HG02973 (cell line): ENCODE data around the gene OR2A7.
"Not testable (repeated sequence)": the region's sequence is repeated elsewhere in the genome, so short reads cannot be mapped to it uniquely, and the experiment has no call there.

Experiments used
- ATAC-seq: cut with Tn5 transposase; IDR thresholded peaks from one replicate; pipeline ENCODE4 v1.9.1; 2021; ENCODE audit warnings: moderate library complexity; ENCODE audit not compliant: unreplicated experiment

OR2A7 gene

DNA sequence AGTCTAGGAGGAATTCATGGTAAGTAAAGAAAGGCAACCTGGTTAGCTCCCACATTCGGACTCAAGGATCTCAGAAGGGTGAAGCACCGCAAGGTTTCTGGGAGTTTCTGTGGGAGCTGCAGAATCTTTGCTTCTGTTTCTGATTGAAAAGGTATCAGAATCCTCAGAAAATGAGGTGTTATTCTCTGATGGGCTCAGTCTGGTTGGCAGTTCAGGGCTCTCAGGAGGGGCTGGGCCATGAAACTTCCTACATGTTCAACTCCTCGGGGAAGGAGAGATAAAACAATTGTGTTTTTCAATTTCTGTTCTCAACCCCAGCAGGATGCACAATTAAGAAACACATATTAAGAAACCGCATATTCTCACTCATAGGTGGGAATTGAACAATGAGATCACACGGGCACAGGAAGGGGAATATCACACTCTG, 9.1 kb downstream of the OR2A7 start:
- no peak for ATAC-seq

DNA sequence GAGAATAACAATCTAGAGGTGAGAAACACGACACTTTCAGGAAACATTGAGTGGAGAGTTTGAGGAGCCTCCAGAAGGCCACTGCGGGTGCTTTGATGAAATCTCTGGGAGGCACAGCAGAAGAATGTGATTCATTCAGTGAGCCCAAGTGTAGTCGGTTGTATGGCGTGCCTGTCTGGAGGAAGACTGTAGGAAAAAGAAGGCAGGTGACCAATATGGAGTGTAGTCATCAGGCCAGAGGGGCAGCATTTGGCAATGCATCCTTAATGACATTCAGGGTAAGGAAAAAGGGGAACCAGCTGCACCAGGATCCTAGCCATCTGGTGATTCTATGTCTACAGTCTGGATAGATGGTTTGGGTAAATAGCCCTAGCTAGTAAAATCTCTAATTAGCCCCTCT, 12.3 kb downstream of the OR2A7 start:
- not testable (repeated sequence) for ATAC-seq

DNA sequence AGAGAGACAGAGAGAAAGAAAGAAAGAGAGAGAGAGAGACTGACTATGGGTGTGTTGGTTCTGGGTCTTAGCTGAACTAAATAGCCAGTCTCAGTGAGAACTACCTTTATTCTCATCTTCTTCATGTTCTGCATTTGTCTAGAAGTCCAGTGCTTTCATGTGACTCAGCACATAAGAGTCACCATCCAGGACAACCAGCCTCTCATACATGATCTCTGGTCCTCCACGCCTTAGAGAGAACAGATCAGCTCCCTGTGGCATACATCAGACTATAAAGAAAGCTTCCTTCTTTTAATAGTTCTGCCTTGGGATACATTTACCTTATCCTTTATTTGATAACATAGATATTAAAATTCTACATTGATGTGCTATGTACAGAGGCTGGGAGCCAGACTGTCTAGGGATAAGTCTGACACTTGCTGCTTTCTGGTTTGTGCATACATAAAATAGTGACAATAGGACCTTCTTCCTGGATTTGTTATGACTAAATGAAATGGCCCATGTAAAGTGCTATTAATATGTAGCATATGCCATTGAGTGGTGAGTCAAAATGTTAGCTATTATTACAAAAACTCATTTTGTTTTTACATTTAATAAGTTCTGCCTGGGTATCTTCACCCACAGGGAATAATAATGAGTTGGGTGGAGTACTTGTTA, 16.8 kb downstream of the OR2A7 start:
- not testable (repeated sequence) for ATAC-seq

DNA sequence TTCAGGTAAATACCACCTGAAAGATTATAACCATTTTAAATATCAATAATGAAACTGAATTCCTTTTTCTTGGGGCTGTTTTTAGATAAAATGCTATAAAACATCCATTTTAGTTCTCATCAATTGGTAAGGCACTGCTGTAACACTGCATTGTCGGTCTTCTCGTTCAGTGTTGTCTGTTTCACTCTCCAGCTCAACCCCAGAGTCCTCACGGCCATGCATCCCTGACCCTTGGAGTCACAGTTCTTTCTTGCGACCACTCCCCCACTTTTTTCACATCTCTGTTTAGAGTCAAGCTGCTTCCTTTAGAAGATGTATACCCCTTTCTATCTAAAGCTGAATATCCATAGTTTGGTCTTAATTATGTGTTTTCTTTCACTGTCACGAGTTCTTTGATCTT, 17.6 kb downstream of the OR2A7 start:
- not testable (repeated sequence) for ATAC-seq

DNA sequence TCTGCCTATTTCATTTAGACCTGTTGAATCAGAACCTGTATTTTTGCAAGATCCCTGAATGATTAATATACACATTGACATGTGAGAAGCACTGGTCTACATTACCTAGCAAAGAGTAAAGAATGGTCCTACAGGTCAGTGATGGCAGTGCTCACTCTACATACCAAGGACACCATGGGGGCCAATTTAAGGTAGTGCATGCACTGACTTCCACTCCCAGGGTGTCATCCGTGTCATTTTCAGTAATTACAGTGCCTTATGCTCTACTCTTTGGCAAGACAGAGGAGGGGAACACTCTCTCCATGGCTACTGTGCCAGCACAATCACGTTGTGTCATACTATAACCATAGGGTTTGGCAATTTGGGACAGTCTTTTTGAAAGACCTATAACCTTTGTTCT, 19.2 kb downstream of the OR2A7 start:
- not testable (repeated sequence) for ATAC-seq

DNA sequence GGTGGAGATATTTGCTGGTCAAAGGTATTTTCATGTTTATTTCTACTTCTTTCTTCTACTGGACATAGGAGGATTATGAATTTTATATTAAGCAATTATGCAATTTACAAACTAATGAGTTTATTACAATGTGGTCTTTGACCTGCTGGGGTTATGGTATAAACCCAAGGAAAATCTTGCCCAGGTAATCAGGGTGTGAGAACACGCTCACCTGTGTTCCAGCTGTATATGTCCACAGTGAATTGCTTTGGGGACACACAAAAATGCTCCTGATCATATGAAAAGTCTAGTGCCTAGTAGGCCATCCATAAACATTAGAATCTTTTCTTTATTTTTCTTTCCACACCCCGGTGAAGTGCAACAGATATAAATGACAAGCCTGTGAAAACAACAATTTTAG, 25.2 kb downstream of the OR2A7 start, which contains the start of gene OR2A42:
Gene OR2A42, minus strand, starts transcription at position 241 of the 400 bp plus-strand sequence. CDS start 6,762 bp downstream, outside the sequence.
- ATAC-seq = not testable (repeated sequence)

DNA sequence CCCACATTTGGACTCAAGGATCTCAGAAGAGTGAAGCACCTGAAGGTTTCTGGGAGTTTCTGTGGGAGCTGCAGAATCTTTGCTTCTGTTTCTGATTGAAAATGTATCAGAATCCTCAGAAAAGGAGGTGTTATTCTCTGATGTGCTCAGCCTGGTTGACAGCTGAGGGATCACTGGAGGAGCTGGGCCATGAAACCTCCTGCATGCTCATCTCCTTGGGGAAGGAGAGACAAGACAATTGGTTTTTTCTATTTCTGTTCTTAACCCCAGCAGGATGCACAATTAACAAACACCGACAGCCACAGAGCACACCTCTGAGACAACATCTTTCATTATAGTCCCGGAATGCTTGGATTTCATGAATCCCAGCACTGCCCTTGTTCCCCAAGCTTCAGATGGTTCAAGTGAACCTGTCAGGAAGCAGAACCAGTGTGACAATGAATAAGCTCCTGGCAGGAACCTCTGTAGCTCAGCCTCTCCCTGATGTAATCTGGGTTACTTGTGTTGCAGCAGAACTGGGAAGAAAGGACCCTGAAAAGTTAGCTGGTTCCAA, 26.0 kb downstream of the OR2A7 start:
- not testable (repeated sequence) for ATAC-seq

DNA sequence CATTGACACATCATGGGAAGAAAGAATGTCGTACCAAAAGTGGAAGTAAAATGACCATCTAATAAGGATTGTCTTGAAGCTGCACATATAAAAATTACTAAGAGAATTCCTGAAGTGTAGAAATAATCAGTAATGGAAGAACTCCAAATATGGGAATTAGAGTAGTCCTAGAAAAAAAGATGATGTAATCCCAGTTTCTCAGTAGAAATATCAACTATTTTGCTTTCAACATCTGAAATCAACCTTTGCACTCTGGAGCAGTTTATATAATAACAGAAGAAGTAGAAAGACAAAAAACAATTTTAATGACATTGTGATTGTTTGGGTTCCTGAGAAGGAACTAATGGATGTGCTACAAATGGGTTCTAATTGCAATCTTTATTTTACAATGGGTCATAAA, 31.6 kb downstream of the OR2A7 start:
- not testable (repeated sequence) for ATAC-seq

DNA sequence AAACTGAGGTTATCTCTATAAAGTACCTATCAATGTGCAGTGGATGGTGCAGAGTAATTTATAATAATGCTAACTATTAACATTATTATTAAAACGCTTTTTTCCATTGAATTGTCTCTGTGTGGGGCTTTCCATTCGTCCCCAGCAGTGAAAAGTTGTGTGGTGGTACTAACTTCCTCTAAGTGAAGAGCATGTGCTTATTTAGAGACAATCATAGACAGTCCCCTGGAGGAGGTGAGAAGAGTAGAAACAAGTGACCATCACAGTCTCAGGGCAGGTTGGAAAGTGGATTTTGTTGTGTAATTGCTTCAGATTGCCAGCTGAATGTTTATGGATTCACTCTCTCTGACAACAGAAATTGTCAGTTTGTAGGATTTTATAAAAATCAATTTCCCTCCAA, 33.6 kb downstream of the OR2A7 start:
- ATAC-seq = not testable (repeated sequence)

DNA sequence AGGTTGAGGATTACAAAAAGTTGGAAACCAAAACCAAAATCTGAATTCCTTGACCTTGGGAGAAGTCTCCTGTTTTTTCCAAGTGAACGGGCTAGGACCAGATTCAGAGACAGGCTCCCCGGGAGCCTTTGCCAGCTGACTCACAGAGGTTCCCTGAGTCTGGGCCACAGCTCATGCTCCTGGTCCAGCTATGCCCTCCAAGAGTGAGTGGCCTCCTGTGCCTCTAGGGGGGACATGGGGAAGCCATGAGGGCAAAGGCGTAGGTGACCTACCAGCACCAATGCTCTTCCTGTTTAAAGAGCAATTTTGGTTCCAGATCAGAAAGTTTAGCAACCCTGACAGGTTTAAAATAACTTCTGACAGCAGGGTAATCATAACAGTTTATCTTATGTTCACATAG, 35.8 kb downstream of the OR2A7 start:
- ATAC-seq = not testable (repeated sequence)

DNA sequence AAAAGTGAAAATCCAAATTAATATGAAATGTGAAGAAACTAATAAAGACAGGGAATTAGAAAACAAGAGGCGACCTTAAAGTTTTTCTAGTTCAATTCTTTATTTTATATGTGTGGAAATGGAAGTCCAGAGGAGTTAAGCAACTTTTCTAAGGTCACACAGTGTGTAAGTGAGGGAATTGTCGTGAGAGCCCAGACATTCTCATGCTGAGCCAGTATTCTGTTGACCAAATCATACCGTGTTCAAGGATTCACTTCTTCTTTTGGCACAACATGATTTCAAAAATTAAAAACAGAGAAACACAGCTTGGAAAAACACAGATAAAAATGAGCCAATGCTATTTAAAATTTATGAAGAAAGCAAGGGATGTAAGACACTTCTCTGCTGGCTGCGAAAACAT, 37.7 kb downstream of the OR2A7 start:
- not testable (repeated sequence) for ATAC-seq

DNA sequence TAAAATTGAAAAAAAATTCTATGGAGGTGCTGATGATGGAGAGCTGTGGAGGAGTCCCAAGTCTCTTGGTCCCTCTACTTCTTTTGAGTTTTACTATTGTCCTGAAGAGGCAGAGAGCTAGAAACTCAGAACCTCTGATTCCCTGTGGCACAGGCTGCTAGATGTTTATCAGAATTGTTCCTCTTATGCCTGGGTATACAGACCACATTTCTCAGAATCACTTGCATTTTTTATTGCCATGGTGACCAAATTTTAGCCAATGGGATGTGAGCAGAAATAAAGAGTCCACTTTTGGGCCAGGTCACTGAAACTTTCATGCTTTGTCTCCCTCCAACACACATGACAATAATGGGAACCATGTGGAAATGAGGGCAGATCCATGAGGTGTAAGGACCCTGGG, 40.9 kb downstream of the OR2A7 start:
- not testable (repeated sequence) for ATAC-seq

DNA sequence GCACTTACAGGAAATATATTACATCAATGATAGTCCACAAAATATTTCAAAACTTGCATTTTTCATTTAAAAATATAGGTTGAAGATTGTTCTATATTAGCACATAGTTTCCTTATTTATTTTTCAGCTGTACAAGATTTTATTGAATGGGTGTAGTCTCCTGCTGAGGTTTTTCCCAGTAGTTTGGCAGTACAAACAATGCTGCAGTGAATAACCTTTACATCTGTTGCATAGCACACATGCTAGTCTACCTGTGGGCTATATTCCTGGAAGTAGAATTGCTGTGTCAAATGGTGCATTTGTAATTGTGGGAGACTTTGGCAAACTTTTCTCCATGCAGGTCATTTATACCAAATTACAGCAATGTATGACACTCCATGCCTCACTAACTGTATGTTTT, 44.1 kb downstream of the OR2A7 start:
- not testable (repeated sequence) for ATAC-seq

DNA sequence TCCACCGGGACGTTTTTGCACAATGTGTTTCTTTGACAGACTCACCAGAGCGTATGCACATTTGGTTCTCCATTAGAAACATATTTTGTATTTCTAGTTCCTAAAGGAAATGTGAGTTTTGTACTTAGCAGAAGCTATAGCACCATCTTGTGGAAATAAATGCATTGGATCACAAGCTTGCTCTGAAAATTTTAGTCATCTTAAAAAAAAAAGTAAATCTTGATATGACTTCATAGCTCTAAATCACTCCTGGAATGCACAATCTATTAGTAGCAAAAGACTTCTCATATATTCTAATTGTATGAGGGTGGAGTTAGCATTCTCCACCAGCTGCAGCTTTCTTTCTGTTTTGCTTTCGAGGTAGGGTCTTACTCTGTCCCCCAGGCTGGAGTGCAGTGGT, 45.4 kb downstream of the OR2A7 start:
- peak; percentile 37 for ATAC-seq

DNA sequence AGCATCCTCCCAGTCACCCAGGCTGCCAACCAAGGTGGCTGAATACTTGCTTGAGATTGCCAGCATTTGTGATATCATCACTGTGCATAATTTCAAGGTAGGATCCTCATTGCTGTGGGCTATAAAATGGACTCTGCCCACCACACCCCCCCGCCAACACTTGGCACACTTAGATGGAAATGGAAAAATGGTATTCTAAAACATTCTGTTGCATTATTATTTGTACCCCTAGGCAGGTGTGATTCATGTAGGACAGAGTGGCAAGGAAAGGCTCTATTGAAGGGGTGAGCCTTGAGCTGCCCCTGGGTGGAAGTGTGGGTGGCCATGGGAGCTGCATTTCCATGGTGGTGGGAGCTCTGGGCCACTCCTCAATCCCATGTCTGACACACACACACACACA, 46.0 kb downstream of the OR2A7 start:
- ATAC-seq = not testable (repeated sequence)

DNA sequence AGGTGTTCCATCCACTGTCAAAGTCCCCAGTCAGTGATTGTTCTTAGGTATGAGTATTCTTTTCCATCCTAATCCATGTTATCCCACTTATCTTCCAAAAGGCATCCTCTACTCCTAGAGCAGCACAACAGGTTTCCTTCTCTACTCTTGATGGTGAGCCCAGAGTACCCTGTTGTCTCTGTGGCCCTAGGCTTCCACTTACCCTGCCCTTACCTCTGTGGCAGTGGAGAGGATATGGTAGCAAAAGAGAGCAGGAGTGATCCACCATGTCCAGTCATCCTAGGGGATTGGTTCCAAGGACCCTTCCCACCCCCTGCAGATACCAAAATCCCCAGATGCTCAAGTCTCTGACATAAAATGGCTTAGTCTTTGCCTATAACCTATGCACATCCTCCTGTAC, 47.4 kb downstream of the OR2A7 start:
- ATAC-seq = not testable (repeated sequence)
